Smooth muscle cell of trachea (primary cell): ENCODE data around the gene YEATS2. TPM values are rescaled to one million over a fixed set of nuclear protein-coding genes. Genes with fewer than 3 reads are reported as not detected.

Experiments
- total RNA-seq: library from RNA; depleted of rRNA; stranded (reverse); fragments of >200 nt; gene quantifications from 2 replicates; pipeline ENCODE4 v1.2.1, GENCODE V29; 2014

Gene YEATS2
- 24.7 and 44.2 TPM in 2 replicates for total RNA-seq

GRCh38 chr3:183697610-183698317 lies at the start of gene YEATS2:
Gene YEATS2 (plus strand): TSS chr3:183697797. CDS start chr3:183715163, 17,366 bp downstream.

GRCh38 chr3:183825456-183826161 lies 128.0 kb downstream of the YEATS2 start, which contains the start of gene MAP6D1:
Gene MAP6D1 (minus strand): TSS chr3:183825577. CDS start chr3:183825547, 30 bp downstream.

Other genes starting within 250 kb of the YEATS2 start
- not detected in 2 replicates for gene KLHL6, start 142.1 kb upstream of the YEATS2 start, total RNA-seq
- 66.5 and 67.5 TPM in 2 replicates for gene KLHL24, start 62.2 kb upstream of the YEATS2 start, total RNA-seq
- 1.9 and 2.3 TPM in 2 replicates for gene MAP6D1, start 127.8 kb downstream of the YEATS2 start, total RNA-seq
- gene PARL, start 187.1 kb downstream of the YEATS2 start, total RNA-seq: 30.9 and 46.7 TPM in 2 replicates